ENCODE results near the gene ARIH2. TPM values are rescaled to one million over a fixed set of nuclear protein-coding genes. Genes with fewer than 3 reads are reported as not detected.

Gene ARIH2
- total RNA-seq, 1 experiment from 2014 or later: 77.0 TPM

DNA sequence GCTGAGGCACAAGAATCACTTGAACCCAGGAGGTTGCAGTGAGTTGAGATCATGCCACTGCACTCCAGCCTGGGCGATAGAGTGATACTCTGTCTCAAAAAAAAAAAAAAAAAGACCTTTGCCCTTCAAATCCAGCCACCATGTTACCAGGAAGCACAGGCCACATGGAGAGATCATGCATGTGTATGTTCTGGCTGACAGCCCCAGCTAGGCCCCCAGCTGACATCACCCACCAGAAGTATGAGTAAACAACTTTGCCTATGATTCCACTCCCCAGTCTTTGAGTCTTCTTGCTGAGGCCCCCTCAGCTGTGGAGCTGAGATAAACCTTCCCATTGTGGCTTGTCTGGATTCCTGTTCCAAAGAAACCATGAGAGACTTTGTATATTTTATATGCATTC, 3.3 kb upstream of the ARIH2 start:
- intact Hi-C loops (cut with micrococcal nuclease; ENCODE audit: unreplicated experiment): no loop called here
- Histone ChIP-seq H3K4me3 (ENCODE audit: low read depth in 2 of 2, low read length in 2 of 2) (no peak overlapping the region), H3K4me1 (ENCODE audit: control insufficient read depth, insufficient read depth, low read length) (no peaks in the 10 kb centered on the region; the same call in 1 of the 2 replicates), H3K27ac (ENCODE audit: low read length) (no peak overlapping the region), H3K27me3 (ENCODE audit: control insufficient read depth, insufficient read depth, low read length) (no peaks in the 10 kb centered on the region), H3K36me3 (ENCODE audit: control insufficient read depth, insufficient read depth, low read length) (no peaks in the 10 kb centered on the region), H3K9me3 (ENCODE audit: control insufficient read depth, insufficient read depth, low read depth, low read length) (no peaks in the 10 kb centered on the region)
- ChIA-PET POLR2A (no interaction called here), CTCF (no interaction called here)
- DNase-seq (ENCODE audit: low read depth, low spot score) (no peak), ATAC-seq (no peak)
- TF ChIP-seq POLR2AphosphoS5 (IDR thresholded peaks at IDR 0.05; ENCODE audit: low read depth, low read length) (no peak), TCF7L2 (IDR thresholded peaks at IDR 0.05; ENCODE audit: low read depth, low read length) (no peak), SIN3A (IDR thresholded peaks at IDR 0.05; ENCODE audit: borderline replicate concordance, insufficient read depth, low read depth, low read length) (no peak)
- TF ChIP-seq, protein P1, sequence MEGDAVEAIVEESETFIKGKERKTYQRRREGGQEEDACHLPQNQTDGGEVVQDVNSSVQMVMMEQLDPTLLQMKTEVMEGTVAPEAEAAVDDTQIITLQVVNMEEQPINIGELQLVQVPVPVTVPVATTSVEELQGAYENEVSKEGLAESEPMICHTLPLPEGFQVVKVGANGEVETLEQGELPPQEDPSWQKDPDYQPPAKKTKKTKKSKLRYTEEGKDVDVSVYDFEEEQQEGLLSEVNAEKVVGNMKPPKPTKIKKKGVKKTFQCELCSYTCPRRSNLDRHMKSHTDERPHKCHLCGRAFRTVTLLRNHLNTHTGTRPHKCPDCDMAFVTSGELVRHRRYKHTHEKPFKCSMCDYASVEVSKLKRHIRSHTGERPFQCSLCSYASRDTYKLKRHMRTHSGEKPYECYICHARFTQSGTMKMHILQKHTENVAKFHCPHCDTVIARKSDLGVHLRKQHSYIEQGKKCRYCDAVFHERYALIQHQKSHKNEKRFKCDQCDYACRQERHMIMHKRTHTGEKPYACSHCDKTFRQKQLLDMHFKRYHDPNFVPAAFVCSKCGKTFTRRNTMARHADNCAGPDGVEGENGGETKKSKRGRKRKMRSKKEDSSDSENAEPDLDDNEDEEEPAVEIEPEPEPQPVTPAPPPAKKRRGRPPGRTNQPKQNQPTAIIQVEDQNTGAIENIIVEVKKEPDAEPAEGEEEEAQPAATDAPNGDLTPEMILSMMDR (IDR thresholded peaks at IDR 0.05): no peak
- TF ChIP-seq, protein P2, sequence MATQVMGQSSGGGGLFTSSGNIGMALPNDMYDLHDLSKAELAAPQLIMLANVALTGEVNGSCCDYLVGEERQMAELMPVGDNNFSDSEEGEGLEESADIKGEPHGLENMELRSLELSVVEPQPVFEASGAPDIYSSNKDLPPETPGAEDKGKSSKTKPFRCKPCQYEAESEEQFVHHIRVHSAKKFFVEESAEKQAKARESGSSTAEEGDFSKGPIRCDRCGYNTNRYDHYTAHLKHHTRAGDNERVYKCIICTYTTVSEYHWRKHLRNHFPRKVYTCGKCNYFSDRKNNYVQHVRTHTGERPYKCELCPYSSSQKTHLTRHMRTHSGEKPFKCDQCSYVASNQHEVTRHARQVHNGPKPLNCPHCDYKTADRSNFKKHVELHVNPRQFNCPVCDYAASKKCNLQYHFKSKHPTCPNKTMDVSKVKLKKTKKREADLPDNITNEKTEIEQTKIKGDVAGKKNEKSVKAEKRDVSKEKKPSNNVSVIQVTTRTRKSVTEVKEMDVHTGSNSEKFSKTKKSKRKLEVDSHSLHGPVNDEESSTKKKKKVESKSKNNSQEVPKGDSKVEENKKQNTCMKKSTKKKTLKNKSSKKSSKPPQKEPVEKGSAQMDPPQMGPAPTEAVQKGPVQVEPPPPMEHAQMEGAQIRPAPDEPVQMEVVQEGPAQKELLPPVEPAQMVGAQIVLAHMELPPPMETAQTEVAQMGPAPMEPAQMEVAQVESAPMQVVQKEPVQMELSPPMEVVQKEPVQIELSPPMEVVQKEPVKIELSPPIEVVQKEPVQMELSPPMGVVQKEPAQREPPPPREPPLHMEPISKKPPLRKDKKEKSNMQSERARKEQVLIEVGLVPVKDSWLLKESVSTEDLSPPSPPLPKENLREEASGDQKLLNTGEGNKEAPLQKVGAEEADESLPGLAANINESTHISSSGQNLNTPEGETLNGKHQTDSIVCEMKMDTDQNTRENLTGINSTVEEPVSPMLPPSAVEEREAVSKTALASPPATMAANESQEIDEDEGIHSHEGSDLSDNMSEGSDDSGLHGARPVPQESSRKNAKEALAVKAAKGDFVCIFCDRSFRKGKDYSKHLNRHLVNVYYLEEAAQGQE (IDR thresholded peaks at IDR 0.05; ENCODE audit: insufficient read depth in 1 of 2, low read depth in 2 of 2, low read length in 1 of 2): no peak
- no TSS peak for BruUV-seq (replicated peaks)
- in situ Hi-C loops (cut with HindIII; ENCODE audit: low pct_unique_long_range_greater_than_20kb, low sequenced_read_pairs): no loop called here

DNA sequence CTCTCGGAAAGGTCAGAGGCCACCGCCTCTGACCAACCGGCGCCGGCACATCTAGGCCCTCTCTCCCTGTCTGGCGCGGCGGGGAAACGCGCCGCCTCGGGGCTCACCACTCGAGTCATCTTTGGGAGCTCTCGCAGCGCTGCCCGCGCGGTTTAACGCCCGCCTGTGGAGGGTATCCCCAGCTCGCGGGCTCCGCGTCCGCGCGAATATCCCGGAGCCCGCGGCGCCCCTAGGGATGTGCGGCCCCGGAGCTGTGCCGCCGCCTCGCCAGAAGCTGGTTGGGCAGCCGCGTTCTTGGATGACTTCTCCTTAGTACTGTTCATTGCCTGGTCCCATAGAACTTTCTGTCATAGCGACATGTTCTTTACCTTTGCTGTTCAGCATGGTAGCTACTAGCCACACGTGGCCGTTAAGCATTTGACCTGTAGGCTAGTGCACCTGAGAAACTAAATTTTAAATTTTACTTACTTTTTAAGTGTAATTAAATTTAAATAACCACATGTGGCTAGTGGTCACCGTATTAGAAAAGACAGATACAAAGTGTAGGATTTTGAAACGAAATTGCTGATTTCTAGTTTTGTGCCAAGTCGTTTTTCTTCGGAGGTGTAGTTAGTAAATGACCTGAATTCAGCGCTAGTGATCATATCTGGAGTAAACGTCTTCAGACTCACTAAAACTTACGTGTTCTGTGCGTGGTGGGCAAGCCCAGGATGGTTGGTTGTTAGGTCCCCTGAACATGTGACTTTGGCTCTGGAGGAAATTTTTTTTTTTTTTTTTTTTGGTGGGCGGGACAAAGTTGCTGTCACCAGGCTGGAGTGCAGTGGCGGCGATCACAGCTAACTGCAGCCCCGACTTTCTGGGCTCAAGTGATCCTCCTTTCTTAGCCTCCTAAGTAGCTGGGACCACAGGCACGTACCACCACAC, 835 bp downstream of the ARIH2 start:
- Histone ChIP-seq H3K9me3 (ENCODE audit: control insufficient read depth, insufficient read depth, low read depth, low read length) (no peaks in the 10 kb centered on the region), H3K27me3 (ENCODE audit: control insufficient read depth, insufficient read depth, low read length) (no peaks in the 10 kb centered on the region), H3K4me3 (ENCODE audit: low read depth in 2 of 2, low read length in 2 of 2) (peak overlapping the region; percentile 71 to 82), H3K36me3 (ENCODE audit: control insufficient read depth, insufficient read depth, low read length) (peaks cover 6% of the 10 kb centered on the region), H3K4me1 (ENCODE audit: control insufficient read depth, insufficient read depth, low read length) (no peaks in the 10 kb centered on the region; the same call in 1 of the 2 replicates), H3K27ac (ENCODE audit: low read length) (peak overlapping the region; percentile 75)
- ATAC-seq: peak; percentile 56
- ChIA-PET POLR2A (interaction anchor here (0.6 to 1.0 kb wide), 4 partner anchors 10 to 117 kb away, joined by 4 to 9 read pairs (median 5); no protein-coding TSS in a partner anchor), CTCF (no interaction called here)
- in situ Hi-C loops (cut with HindIII; ENCODE audit: low pct_unique_long_range_greater_than_20kb, low sequenced_read_pairs) (no loop called here), intact Hi-C loops (cut with micrococcal nuclease; ENCODE audit: unreplicated experiment) (no loop called here)
- BruUV-seq (replicated peaks): TSS peak; percentile 86
- TF ChIP-seq, protein P1 (IDR thresholded peaks at IDR 0.05): no peak
- TF ChIP-seq TCF7L2 (IDR thresholded peaks at IDR 0.05; ENCODE audit: low read depth, low read length) (no peak), SIN3A (IDR thresholded peaks at IDR 0.05; ENCODE audit: borderline replicate concordance, insufficient read depth, low read depth, low read length) (no peak), POLR2AphosphoS5 (IDR thresholded peaks at IDR 0.05; ENCODE audit: low read depth, low read length) (no peak)
- TF ChIP-seq, protein P2 (IDR thresholded peaks at IDR 0.05; ENCODE audit: insufficient read depth in 1 of 2, low read depth in 2 of 2, low read length in 1 of 2): no peak
- DNase-seq (ENCODE audit: low read depth, low spot score): peak; percentile 10
